Fibroblast of lung (primary cell): ENCODE results near the gene PGAP2. TPM values are rescaled to one million over a fixed set of nuclear protein-coding genes. Genes with fewer than 3 reads are reported as not detected.
A peak's percentile ranks its signal among the peaks of the same experiment; 100 is the strongest.

Experiments
- DNase-seq, 2 donors: peaks; one replicate each; pipeline versions ENCODE4 v3.0.0 to v3.0.0-alpha.2; 2010; ENCODE audit warnings: low read depth in 2 of 2
- H2AFZ ChIP-seq: 2 replicates; pipeline ENCODE4 v1.5.1; 2012; ENCODE audit warnings: low read length, control low read depth, inconsistent platforms
- H3K27ac ChIP-seq: 2 replicates; pipeline ENCODE4 v1.5.1; 2011; ENCODE audit warnings: low read length, control low read depth; ENCODE audit not compliant: insufficient read depth
- H3K27me3 ChIP-seq: 2 replicates; pipeline ENCODE4 v1.5.1; 2011; ENCODE audit warnings: mild to moderate bottlenecking, low read length; ENCODE audit not compliant: control insufficient read depth, insufficient read depth
- H3K36me3 ChIP-seq: 2 replicates; pipeline ENCODE4 v1.5.1; 2011; ENCODE audit warnings: low read length; ENCODE audit not compliant: control insufficient read depth, insufficient read depth
- H3K4me1 ChIP-seq: 2 replicates; pipeline ENCODE4 v1.5.1; 2011; ENCODE audit warnings: low read length; ENCODE audit not compliant: control insufficient read depth, insufficient read depth; ENCODE audit errors: extremely low read depth
- H3K4me2 ChIP-seq: 2 replicates; pipeline ENCODE4 v1.5.1; 2011; ENCODE audit warnings: low read length, control low read depth; ENCODE audit not compliant: insufficient read depth; ENCODE audit errors: extremely low read depth
- H3K4me3 ChIP-seq, 4 experiments: fragments of 200-600 bp in 1 of 4; sonication (generic) in 1 of 4; replicated peaks in 1 of 4; 2 replicates each; pipeline ENCODE4 v1.5.1; 2011 to 2016; ENCODE audit warnings: low read length in 4 of 4, low read depth in 3 of 4, mild to moderate bottlenecking in 3 of 4, control low read depth in 2 of 4, inconsistent platforms in 1 of 4, mixed read lengths in 1 of 4; ENCODE audit not compliant: insufficient read depth in 1 of 4; ENCODE audit errors: control extremely low read depth in 1 of 4
- H3K79me2 ChIP-seq: 2 replicates; pipeline ENCODE4 v1.5.1; 2012; ENCODE audit warnings: mild to moderate bottlenecking, low read length, inconsistent platforms; ENCODE audit not compliant: control insufficient read depth, insufficient read depth
- H3K9ac ChIP-seq: 2 replicates; pipeline ENCODE4 v1.5.1; 2011; ENCODE audit warnings: mild to moderate bottlenecking, low read length, control low read depth; ENCODE audit not compliant: insufficient read depth
- H3K9me3 ChIP-seq: 2 replicates; pipeline ENCODE4 v1.5.1; 2012; ENCODE audit warnings: low read depth, low read length; ENCODE audit not compliant: control insufficient read depth, insufficient read depth
- H4K20me1 ChIP-seq: 2 replicates; pipeline ENCODE4 v1.5.1; 2011; ENCODE audit warnings: low read length; ENCODE audit not compliant: control insufficient read depth, insufficient read depth; ENCODE audit errors: extremely low read depth
- EZH2 ChIP-seq: IDR thresholded peaks from 2 replicates; pipeline ENCODE4 v1.5.1; 2012; ENCODE audit warnings: low read length, control low read depth, mild to moderate bottlenecking; ENCODE audit errors: missing control alignments
- polyA plus RNA-seq, 2 donors: library from polyadenylated mRNA; depleted of rRNA in 1 of 2; stranded (reverse) in 1 of 2; unstranded in 1 of 2; fragments of >200 nt; gene quantifications; 2 replicates each; pipeline ENCODE4 v1.2.1, GENCODE V29; 2011 to 2012; ENCODE audit warnings: missing spikeins in 1 of 2
- total RNA-seq: library from RNA; depleted of rRNA; stranded (reverse); fragments of >200 nt; gene quantifications from 2 replicates; pipeline ENCODE4 v1.2.1, GENCODE V29; 2014
- TF ChIP-seq, protein P1 (sequence below), 2 donors: IDR thresholded peaks in 1 of 2; conservative IDR thresholded peaks in 1 of 2; 1 replicate in 1 of 2; 2 replicates in 1 of 2; pipeline ENCODE4 v1.5.1; 2011 to 2012; ENCODE audit warnings: low read length in 2 of 2, control low read depth in 1 of 2, inconsistent platforms in 1 of 2, low read depth in 1 of 2, mild to moderate bottlenecking in 1 of 2

The PGAP2 gene
- total and polyA plus RNA-seq, 2 donors (not counting 1 experiment from before 2014, with no cell fraction given), result 12.4 to 12.8 TPM

DNA sequence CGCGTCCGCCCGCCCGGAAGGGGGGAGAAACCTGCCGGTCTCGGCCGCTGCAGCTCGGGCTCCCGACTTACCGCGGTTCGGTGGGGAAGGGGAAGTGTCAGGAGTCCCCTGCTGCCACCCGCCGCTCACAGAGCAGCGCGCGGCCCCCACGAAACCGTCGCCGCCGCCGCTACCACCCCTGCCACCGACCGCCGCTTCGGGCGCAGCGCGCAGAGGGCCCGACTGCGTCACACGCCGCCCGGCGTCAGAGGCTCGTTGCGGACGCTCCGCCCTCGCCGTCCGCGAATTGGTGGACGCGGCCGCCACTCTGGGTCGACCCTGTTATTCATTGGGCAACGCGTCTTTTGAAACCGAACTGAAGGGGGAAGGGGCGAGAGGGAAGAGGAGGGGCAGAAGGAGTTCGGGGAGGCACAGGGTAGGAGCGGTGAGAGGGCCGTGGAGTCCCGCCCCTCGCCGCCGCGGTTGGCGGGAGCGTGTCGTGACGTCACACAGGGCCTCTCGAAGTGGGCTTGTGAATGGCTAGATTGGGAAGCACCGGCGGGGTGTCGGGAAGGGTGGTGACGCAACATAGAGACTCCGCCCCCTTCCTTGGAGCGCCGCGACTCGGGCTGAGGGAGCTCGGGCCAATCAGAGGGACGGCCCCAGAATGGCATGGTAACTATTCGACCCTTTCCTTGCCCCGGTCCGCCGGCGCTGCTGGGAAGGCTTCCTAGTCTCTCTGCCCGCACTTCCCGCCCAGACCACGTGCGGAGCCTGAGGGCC is 10.8 kb upstream of the PGAP2 start, which contains the start of gene NUP98:
Gene NUP98 (minus strand): TSS at position 226 of the 762 bp plus-strand sequence. CDS start 15,437 bp downstream, outside the sequence.
- TF ChIP-seq EZH2, result no peak
- TF ChIP-seq, protein P1, sequence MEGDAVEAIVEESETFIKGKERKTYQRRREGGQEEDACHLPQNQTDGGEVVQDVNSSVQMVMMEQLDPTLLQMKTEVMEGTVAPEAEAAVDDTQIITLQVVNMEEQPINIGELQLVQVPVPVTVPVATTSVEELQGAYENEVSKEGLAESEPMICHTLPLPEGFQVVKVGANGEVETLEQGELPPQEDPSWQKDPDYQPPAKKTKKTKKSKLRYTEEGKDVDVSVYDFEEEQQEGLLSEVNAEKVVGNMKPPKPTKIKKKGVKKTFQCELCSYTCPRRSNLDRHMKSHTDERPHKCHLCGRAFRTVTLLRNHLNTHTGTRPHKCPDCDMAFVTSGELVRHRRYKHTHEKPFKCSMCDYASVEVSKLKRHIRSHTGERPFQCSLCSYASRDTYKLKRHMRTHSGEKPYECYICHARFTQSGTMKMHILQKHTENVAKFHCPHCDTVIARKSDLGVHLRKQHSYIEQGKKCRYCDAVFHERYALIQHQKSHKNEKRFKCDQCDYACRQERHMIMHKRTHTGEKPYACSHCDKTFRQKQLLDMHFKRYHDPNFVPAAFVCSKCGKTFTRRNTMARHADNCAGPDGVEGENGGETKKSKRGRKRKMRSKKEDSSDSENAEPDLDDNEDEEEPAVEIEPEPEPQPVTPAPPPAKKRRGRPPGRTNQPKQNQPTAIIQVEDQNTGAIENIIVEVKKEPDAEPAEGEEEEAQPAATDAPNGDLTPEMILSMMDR (conservative IDR thresholded peaks at IDR 0.05 in 1 of 2, IDR thresholded peaks at IDR 0.05 in 1 of 2; ENCODE audit: low read depth in 1 of 2, low read length in 2 of 2), result no peak
- peaks cover 2% of the 10 kb centered on the region for H3K4me1 ChIP-seq
- H3K9me3 ChIP-seq, result no peaks in the 10 kb centered on the region
- H3K9ac ChIP-seq, result peak within 1 kb of the TSS; percentile 98
- no peaks in the 10 kb centered on the region for H3K27me3 ChIP-seq
- no peaks in the 10 kb centered on the region for H3K36me3 ChIP-seq
- H3K79me2 ChIP-seq, result peaks cover 48% of the 10 kb centered on the region
- H3K4me3 ChIP-seq, result peak within 1 kb of the TSS; percentile 83 to 99 (median 91)
- H4K20me1 ChIP-seq, result no peaks in the 10 kb centered on the region
- peak within 1 kb of the TSS; percentile 91 for H2AFZ ChIP-seq
- DNase-seq, result peak; percentile 100
- peak within 1 kb of the TSS; percentile 96 for H3K27ac ChIP-seq
- H3K4me2 ChIP-seq, result peak within 1 kb of the TSS; percentile 96

DNA sequence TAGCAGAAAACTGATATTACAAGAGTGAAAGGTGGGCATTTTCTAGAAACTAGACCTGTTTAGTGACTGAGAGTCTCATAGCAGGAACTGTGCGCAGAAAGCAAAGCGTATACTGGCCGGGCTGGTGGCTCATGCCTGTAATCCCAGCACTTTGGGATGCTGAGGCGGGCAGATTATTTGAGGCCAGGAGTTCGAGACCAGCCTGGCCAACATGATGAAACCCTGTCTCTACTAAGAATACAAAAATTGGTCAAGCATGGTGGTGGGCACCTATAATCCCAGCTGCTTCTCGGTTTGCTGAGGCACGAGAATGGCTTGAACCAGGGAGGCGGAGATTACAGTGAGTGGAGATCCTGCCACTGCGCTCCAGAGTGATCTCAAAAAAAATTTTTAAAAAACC is 9.2 kb upstream of the PGAP2 start:
- Histone ChIP-seq H3K4me2 (no peak overlapping the region), H3K27ac (no peak overlapping the region), H3K4me1 (peaks cover 2% of the 10 kb centered on the region), H3K9ac (no peak overlapping the region), H3K27me3 (no peaks in the 10 kb centered on the region), H3K9me3 (no peaks in the 10 kb centered on the region), H2AFZ (no peak overlapping the region), H3K79me2 (peaks cover 31% of the 10 kb centered on the region), H4K20me1 (no peaks in the 10 kb centered on the region), H3K4me3 (no peak overlapping the region), H3K36me3 (no peaks in the 10 kb centered on the region)
- DNase-seq, result no peak
- TF ChIP-seq, protein P1 (conservative IDR thresholded peaks at IDR 0.05 in 1 of 2, IDR thresholded peaks at IDR 0.05 in 1 of 2; ENCODE audit: low read depth in 1 of 2, low read length in 2 of 2), result no peak

DNA sequence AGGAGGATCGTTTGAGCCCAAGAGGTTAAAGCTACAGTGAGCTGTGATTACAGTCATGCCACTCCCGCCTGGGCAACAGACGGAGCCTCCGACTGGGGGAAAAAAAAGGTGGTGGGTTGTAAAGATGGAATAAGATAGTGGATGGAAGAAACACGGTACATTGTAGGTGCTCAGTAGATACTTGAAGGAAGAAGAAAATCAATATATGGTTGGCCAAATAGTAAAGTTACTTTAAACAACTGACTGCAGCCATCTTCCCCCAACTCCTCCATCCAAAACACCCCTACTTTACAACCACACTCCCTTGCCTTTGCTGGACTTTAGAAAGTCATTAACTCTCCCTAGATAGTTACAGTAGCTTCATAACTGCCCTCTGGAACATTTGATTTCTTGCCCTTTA is 8.5 kb upstream of the PGAP2 start:
- Histone ChIP-seq H3K9ac (no peak overlapping the region), H3K4me2 (no peak overlapping the region), H3K79me2 (peaks cover 24% of the 10 kb centered on the region), H3K4me3 (no peak overlapping the region), H3K27ac (no peak overlapping the region), H3K9me3 (no peaks in the 10 kb centered on the region), H3K36me3 (no peaks in the 10 kb centered on the region), H2AFZ (no peak overlapping the region), H4K20me1 (no peaks in the 10 kb centered on the region), H3K4me1 (peaks cover 2% of the 10 kb centered on the region), H3K27me3 (no peaks in the 10 kb centered on the region)
- no peak for DNase-seq
- TF ChIP-seq, protein P1 (conservative IDR thresholded peaks at IDR 0.05 in 1 of 2, IDR thresholded peaks at IDR 0.05 in 1 of 2; ENCODE audit: low read depth in 1 of 2, low read length in 2 of 2), result no peak
- no peak for TF ChIP-seq EZH2
